Spleen (tissue), 11 donors: ENCODE results near the gene BBC3. TPM values are rescaled to one million over a fixed set of nuclear protein-coding genes. Genes with fewer than 3 reads are reported as not detected.

ENCODE experiments used
- DNase-seq: peaks from one replicate; pipeline ENCODE4 v3.0.0-alpha.2; 2020
- H3K27ac ChIP-seq, 8 donors: fragments of 200-600 bp; sonication (generic) in 7 of 8; 1 replicate in 4 of 8; 2 replicates in 4 of 8; pipeline versions ENCODE4 v1.5.0 to v1.8.0; 2016 to 2021; ENCODE audit warnings: inconsistent platforms in 4 of 8, mild to moderate bottlenecking in 4 of 8, moderate library complexity in 1 of 8
- H3K27me3 ChIP-seq, 7 donors: fragments of 200-600 bp; sonication (generic) in 6 of 7; replicated peaks in 1 of 7; 1 replicate in 4 of 7; 2 replicates in 3 of 7; pipeline versions ENCODE4 v1.5.0 to v1.8.0; 2016 to 2021; ENCODE audit warnings: inconsistent platforms in 3 of 7, mild to moderate bottlenecking in 1 of 7
- H3K36me3 ChIP-seq, 6 donors: fragments of 200-600 bp; sonication (generic) in 5 of 6; 1 replicate in 4 of 6; 2 replicates in 2 of 6; pipeline versions ENCODE4 v1.5.0 to v1.8.0; 2016 to 2021; ENCODE audit warnings: inconsistent platforms in 2 of 6
- H3K4me1 ChIP-seq, 6 donors: fragments of 200-600 bp; sonication (generic) in 5 of 6; 1 replicate in 3 of 6; 2 replicates in 3 of 6; pipeline versions ENCODE4 v1.5.0 to v1.8.0; 2016 to 2021; ENCODE audit warnings: inconsistent platforms in 3 of 6
- H3K4me3 ChIP-seq, 8 donors: fragments of 200-600 bp; sonication (generic) in 7 of 8; 1 replicate in 4 of 8; 2 replicates in 4 of 8; pipeline versions ENCODE4 v1.5.0 to v1.8.0; 2016 to 2021; ENCODE audit warnings: inconsistent platforms in 4 of 8, mild to moderate bottlenecking in 4 of 8, moderate library complexity in 2 of 8
- H3K9me3 ChIP-seq, 8 donors: fragments of 200-600 bp; sonication (generic) in 7 of 8; 1 replicate in 4 of 8; 2 replicates in 4 of 8; pipeline versions ENCODE4 v1.5.0 to v1.8.0; 2016 to 2021; ENCODE audit warnings: inconsistent platforms in 4 of 8
- CTCF ChIP-seq, 11 experiments: fragments of 200-600 bp in 7 of 11; fragments of 450-650 bp in 4 of 11; sonication (generic) in 4 of 11; IDR thresholded peaks in 8 of 11; conservative IDR thresholded peaks in 3 of 11; 1 replicate in 7 of 11; 2 replicates in 4 of 11; pipeline versions ENCODE4 v1.4.0 to v1.8.0; 2016 to 2021; ENCODE audit warnings: antibody characterized with exemption in 11 of 11, inconsistent platforms in 4 of 11, mild to moderate bottlenecking in 1 of 11
- POLR2A ChIP-seq, 3 donors: fragments of 450-650 bp; IDR thresholded peaks; one replicate each; pipeline ENCODE4 v1.5.1; 2017; ENCODE audit warnings: antibody characterized with exemption in 3 of 3, mild to moderate bottlenecking in 1 of 3
- POLR2AphosphoS5 ChIP-seq, 3 donors: sonication (generic); formaldehyde crosslinking; IDR thresholded peaks; one replicate each; pipeline ENCODE4 v1.5.1; 2017; ENCODE audit warnings: antibody characterized with exemption in 3 of 3
- WGBS, 5 donors: extraction: QIAGEN DNeasy Blood & Tissue Kit in 3 of 5; methylation state at CpG; one replicate each; pipeline versions ENCODE4 v1.1.5 to v1.1.7; 2013 to 2018; 5-methylcytosine and 5-hydroxymethylcytosine counted together
- intact Hi-C: fragments of 100-400 bp; cut with DNase I; formaldehyde crosslinking; loops from one replicate; pipeline ENCODE4 v1.15.0; 2023; ENCODE audit warnings: low total_unique reads
- polyA plus RNA-seq, 3 donors: library from polyadenylated mRNA; stranded (reverse); fragments of 200-250 nt; gene quantifications; one replicate each; pipeline ENCODE4 v1.2.1, GENCODE V29; 2013
- total RNA-seq, 7 donors: library from RNA; depleted of rRNA in 3 of 7; stranded (reverse); fragments of >200 nt in 3 of 7; fragmentation: NEBNext Ultra II Directional in 4 of 7; extraction: Animal tissue kit (Norgen Biotek cat#: 25700) in 4 of 7; gene quantifications; one replicate each; pipeline versions ENCODE4 v1.1.0 to v1.2.1, GENCODE V29; 2016 to 2021
- donor health status: healthy with polysubstance abuse.
- donor health status: DM: no; HTN: no; CAD: no; lungs with moderate emphysema.
- donor health status: DM: no; HTN: no; CAD: no.
- donor health status: Bipolar disorder and iron deficiency.
- donor health status: healthy.
- donor health status: DM: no; HTN: no; CAD: no.
- donor health status: DM: yes; HTN: yes; CAD: no.

Gene BBC3
- total and polyA plus RNA-seq, 10 donors = 6.3 to 17.0 (median 11.0) TPM

- H3K4me3 ChIP-seq = peak overlapping the region; percentile 5 to 58 (median 18)
- peak; percentile 98 for DNase-seq
- peaks cover 0 to 69% (median 8%) of the 10 kb centered on the region in 7 donors for H3K27me3 ChIP-seq
- intact Hi-C loops = loop anchor here (2.0 to 5.0 kb wide), 2 partner anchors 37 to 95 kb away; no protein-coding TSS in a partner anchor
- H3K9me3 ChIP-seq = no peaks in the 10 kb centered on the region
- H3K36me3 ChIP-seq = no peaks in the 10 kb centered on the region
- WGBS, 5 donors = 2 to 4% (median 2%) methylated on average over 21 to 46 of the region's 46 CpGs
- peaks cover 21 to 71% (median 59%) of the 10 kb centered on the region in 6 donors for H3K4me1 ChIP-seq
- H3K27ac ChIP-seq = peak overlapping the region in 7 of 8 donors; percentile 36 to 83 (median 62)
- no peak for TF ChIP-seq POLR2A (IDR thresholded peaks at IDR 0.05)
- TF ChIP-seq POLR2AphosphoS5 (IDR thresholded peaks at IDR 0.05) = peak; percentile 94 to 98 (median 95)
- peak; percentile 95 to 100 (median 99) for TF ChIP-seq CTCF (IDR thresholded peaks at IDR 0.05 in 8 of 11, conservative IDR thresholded peaks at IDR 0.05 in 3 of 11)
These were observed 13.0 kb upstream of the BBC3 start for GRCh38 chr19:47243776-47244547.

- H3K9me3 ChIP-seq = no peaks in the 10 kb centered on the region
- H3K27me3 ChIP-seq = peaks cover 0 to 74% (median 8%) of the 10 kb centered on the region in 7 donors
- no peak for DNase-seq
- no peaks in the 10 kb centered on the region for H3K36me3 ChIP-seq
- peaks cover 21 to 75% (median 61%) of the 10 kb centered on the region in 6 donors for H3K4me1 ChIP-seq
- intact Hi-C loops = loop anchor here (5.0 kb wide), 1 partner anchor 36 kb away; no protein-coding TSS in a partner anchor
- TF ChIP-seq CTCF (IDR thresholded peaks at IDR 0.05 in 8 of 11, conservative IDR thresholded peaks at IDR 0.05 in 3 of 11) (no peak), POLR2A (IDR thresholded peaks at IDR 0.05) (no peak), POLR2AphosphoS5 (IDR thresholded peaks at IDR 0.05) (no peak)
- 18 to 29% (median 18%) methylated on average over 6 to 9 of the region's 9 CpGs for WGBS, 5 donors
- H3K4me3 ChIP-seq = peak overlapping the region in 4 of 8 donors; percentile 17 to 58 (median 24)
- peak overlapping the region in 6 of 8 donors; percentile 39 to 83 (median 65) for H3K27ac ChIP-seq
These were observed 12.4 kb upstream of the BBC3 start for GRCh38 chr19:47243364-47243775.

DNA sequence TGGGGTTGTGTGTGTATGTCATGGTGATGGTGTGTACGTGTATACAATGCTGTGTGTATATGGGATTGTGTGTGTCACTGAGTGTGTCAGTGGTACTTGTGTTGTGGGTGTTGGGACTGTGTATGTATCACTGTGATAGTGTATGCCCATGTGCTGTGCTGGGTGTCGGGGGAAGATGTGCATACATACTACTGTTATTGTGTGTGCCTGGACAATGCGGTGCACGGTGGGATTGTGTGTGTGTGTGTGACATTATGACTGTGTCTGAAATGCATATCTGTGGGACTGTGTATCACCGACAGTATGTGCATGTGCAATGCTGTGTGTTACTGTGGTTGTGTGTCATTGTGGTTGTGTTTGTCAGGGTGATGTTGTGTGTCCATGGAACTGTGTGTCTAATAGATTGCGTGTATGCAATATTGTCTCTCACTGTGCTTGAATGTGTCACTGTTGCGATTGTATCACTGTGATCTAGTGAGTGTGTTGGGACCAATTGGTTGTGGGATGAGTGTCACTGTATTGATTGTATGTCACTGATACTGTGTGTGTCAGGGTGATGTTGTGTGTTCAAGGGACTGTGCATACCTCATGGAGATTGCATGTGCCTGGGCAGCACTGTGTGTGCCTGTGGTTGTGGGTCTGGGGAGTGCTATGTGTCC, 11.0 kb upstream of the BBC3 start:
- H3K27ac ChIP-seq = peak overlapping the region in 3 of 8 donors; percentile 55 to 83 (median 79)
- intact Hi-C loops = loop anchor here (5.0 kb wide), 1 partner anchor 35 kb away; no protein-coding TSS in a partner anchor
- peaks cover 21 to 65% (median 57%) of the 10 kb centered on the region in 6 donors for H3K4me1 ChIP-seq
- H3K27me3 ChIP-seq = peaks cover 0 to 70% (median 8%) of the 10 kb centered on the region in 7 donors
- H3K4me3 ChIP-seq = no peak overlapping the region
- 84 to 88% (median 84%) methylated on average over 6 to 7 of the region's 7 CpGs for WGBS, 5 donors
- no peaks in the 10 kb centered on the region for H3K36me3 ChIP-seq
- TF ChIP-seq POLR2AphosphoS5 (IDR thresholded peaks at IDR 0.05) (no peak), POLR2A (IDR thresholded peaks at IDR 0.05) (no peak), CTCF (IDR thresholded peaks at IDR 0.05 in 8 of 11, conservative IDR thresholded peaks at IDR 0.05 in 3 of 11) (no peak)
- H3K9me3 ChIP-seq = no peaks in the 10 kb centered on the region
- DNase-seq = no peak
